GM12873 (cell line): ENCODE data around the gene PCYOX1L.

ENCODE experiments used
- TF ChIP-seq, protein P1 (sequence below): IDR thresholded peaks from 2 replicates; pipeline ENCODE4 v1.5.1; 2012; ENCODE audit warnings: low read depth, mild to moderate bottlenecking, moderate library complexity, low read length, control low read depth; ENCODE audit not compliant: insufficient read depth; ENCODE audit errors: missing control alignments

Gene PCYOX1L

DNA sequence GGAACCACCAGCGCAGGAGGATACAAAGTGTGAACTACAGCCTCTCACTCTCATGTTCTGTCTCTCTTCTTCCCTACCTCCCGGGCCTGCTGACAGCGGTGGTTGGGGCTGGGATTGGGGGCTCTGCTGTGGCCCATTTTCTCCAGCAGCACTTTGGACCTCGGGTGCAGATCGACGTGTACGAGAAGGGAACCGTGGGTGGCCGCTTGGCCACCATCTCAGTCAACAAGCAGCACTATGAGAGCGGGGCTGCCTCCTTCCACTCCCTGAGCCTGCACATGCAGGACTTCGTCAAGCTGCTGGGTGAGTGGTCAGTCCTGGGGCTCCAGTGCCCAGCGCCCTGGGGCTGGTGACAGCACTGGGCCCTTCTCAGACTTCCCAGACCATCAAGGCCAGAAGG is 4.7 kb downstream of the PCYOX1L start:
- TF ChIP-seq, protein P1, sequence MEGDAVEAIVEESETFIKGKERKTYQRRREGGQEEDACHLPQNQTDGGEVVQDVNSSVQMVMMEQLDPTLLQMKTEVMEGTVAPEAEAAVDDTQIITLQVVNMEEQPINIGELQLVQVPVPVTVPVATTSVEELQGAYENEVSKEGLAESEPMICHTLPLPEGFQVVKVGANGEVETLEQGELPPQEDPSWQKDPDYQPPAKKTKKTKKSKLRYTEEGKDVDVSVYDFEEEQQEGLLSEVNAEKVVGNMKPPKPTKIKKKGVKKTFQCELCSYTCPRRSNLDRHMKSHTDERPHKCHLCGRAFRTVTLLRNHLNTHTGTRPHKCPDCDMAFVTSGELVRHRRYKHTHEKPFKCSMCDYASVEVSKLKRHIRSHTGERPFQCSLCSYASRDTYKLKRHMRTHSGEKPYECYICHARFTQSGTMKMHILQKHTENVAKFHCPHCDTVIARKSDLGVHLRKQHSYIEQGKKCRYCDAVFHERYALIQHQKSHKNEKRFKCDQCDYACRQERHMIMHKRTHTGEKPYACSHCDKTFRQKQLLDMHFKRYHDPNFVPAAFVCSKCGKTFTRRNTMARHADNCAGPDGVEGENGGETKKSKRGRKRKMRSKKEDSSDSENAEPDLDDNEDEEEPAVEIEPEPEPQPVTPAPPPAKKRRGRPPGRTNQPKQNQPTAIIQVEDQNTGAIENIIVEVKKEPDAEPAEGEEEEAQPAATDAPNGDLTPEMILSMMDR: no peak

DNA sequence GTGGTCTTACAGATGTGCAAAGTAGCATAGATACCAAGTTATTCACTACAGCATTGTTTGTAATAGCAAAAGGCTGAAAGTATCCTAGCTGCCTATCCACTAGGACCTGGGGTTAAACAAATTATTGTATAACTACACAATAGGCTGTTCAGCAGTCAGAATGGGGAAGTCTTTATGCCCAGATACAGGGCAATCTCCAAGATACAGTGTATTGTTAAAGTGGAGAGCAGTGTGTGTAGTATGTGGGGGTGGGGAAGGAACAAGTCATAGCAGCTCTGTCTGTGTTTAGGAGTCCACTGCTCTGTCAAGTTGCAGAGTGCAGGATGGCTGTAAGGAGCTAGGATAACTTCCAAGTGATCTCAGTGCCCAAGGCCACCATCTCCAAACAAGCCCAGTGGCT is 5.5 kb downstream of the PCYOX1L start:
- TF ChIP-seq, protein P1: no peak

DNA sequence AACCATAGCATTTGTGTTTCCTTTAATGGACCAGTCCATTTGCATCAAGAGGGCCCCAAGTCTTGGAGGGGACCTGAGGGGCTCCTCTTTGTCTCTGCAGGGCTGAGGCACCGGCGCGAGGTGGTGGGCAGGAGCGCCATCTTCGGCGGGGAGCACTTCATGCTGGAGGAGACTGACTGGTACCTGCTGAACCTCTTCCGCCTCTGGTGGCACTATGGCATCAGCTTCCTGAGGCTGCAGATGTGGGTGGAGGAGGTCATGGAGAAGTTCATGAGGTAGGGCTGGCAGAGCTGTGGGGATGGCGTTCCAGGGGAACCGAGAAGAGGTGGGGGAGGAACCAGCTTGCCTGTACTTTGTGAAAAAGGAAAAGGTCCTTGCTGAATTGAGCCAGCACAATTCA is 6.1 kb downstream of the PCYOX1L start:
- TF ChIP-seq, protein P1: no peak

DNA sequence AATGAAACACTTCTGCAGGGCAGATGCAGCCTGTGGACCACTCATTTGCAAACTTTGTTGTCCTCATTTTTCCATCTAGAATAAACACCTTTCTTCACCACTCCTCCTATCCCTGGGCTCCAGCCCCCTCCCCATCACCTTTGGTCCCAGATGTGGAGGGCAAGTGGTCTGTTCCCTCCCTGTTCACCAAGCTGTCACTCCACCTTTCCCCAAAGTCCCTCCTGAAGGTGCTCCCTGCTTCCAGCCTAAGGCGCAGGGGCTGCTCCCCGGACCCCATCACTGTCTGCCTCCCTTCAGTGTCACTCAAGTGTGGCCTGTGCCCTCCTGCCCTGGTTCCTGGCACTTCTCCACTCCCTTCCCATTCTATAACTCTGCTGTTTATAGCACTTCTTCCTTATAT is 6.9 kb downstream of the PCYOX1L start:
- TF ChIP-seq, protein P1: no peak

DNA sequence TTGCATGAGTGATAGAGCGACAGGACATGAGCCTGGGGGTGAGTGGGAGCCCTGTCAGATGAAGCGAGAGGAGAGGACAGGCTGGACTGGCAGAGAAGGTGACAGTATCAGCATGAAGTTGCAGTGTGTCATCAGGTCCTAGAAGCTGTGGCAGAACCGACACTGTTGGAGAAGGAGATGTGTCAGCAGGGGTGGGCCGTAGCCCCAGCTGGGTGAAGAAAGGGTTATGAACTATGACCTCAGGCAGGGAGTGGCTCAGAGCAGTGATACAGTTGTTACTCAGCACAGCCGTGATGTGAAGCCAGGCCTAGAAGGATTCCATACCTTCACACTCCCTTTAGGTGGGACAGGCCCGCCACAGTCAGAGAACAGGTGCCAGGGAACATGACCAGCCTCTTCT is 7.6 kb downstream of the PCYOX1L start:
- TF ChIP-seq, protein P1: no peak

DNA sequence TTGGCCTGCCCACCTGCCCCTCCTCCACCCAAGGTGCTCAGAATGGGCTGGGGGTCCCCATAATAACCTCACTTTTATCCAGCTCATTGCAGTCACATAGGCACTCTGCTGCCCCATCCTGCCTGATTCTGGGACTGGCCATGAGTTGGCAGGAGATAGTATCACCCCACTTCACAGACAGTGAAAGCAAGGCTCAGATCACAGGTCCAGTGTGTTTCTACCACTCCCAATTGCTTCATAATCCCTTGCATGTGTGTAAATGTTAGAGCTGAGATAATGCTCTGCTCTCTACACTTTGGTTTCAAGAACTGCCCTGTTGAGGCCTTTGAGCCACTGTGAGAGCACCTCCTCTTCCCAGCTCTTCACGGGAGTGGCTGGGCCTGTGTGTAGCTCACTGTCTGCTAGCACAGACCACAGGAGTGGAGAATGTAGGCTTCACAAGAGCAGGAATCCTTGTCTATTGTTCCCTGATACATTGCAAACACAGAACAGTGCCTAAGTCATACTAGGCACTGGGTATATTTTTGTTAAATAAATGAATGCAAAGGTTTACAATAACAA is 8.4 kb downstream of the PCYOX1L start:
- TF ChIP-seq, protein P1: no peak

DNA sequence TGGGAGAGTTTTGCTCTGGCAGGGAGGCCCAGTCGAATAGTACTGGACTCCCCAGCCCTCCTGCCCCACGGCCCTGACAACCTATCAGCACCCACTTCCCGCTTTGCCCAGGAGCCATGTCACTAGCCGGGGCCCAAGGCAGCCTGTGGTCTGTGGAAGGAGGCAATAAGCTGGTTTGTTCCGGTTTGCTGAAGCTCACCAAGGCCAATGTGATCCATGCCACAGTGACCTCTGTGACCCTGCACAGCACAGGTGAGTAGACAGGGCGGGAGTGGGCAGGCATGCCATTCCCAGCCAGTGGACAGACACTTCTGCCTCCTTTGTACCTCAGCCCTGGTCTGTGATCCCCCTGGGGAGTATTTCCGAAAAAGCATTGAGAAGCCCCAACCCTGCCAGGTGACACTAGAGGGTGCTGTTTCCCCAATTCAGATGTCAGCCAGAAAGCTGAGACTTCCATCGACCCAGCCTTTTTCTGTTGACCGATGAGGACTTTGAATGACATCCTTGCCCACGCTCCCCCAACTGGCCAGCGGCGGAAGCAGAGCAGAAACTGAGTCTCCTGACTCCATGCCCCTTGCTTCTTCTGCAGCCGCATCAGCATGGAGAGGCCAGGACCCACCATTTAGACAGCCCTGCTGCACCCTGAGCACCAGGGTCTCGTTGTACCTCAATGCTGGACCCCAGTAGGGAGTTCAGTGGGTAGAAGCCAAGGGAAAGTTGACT is 9.6 kb downstream of the PCYOX1L start:
- TF ChIP-seq, protein P1: peak; percentile 88
